ENCODE measurements around the gene SORCS2.

DNA sequence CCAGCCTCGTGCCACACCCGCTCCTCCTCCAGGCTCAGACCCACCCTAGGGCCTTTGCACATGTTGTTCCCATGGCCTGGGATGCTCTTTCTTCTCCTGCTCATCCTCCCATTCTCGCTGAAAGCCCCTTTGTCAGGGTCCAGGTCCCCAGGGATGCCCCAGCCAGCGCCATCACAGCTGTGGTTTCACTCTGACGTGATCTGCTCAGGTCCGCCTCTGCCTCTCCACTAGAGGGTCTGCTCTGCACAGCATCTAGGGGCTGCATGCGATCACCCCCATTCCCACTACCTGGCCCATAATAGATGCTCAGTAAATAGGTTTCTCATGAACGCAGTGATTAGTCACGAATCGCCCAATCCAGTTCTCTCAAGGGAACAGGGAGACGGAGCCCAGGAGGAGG lies 524.8 kb downstream of the SORCS2 start:
- TF ChIP-seq EZH2phosphoT487 (IDR thresholded peaks at IDR 0.05; ENCODE audit: insufficient read depth, low read depth) (no peak), EZH2 (IDR thresholded peaks at IDR 0.05; ENCODE audit: insufficient read depth, poor library complexity, severe bottlenecking) (no peak)

Measured in GM23248 (cell line).